MM.1S (cell line): ENCODE data around the gene UBXN11.

Source experiments
- DNase-seq: peaks from one replicate; pipeline ENCODE4 v3.0.0-alpha.2; 2015
- H2AFZ ChIP-seq: fragments of 300-600 bp; sonication (generic); 2 replicates; pipeline ENCODE4 v1.6.0; 2016; ENCODE audit warnings: antibody characterized with exemption, low read length
- H3F3A ChIP-seq: fragments of 300-600 bp; sonication (generic); 2 replicates; pipeline ENCODE4 v1.6.1; 2016; ENCODE audit warnings: mild to moderate bottlenecking, antibody characterized with exemption, low read length, moderate library complexity, mixed read lengths; ENCODE audit not compliant: insufficient read depth
- H3K27ac ChIP-seq: fragments of 300-600 bp; sonication (generic); 2 replicates; pipeline ENCODE4 v1.5.1; 2016; ENCODE audit warnings: mild to moderate bottlenecking, low read length
- H3K27me3 ChIP-seq: fragments of 300-600 bp; sonication (generic); replicated peaks from 2 replicates; pipeline ENCODE4 v1.6.0; 2016; ENCODE audit warnings: low read length; ENCODE audit not compliant: insufficient read depth
- H3K36me3 ChIP-seq: fragments of 300-600 bp; sonication (generic); replicated peaks from 2 replicates; pipeline ENCODE4 v1.6.1; 2016; ENCODE audit warnings: mild to moderate bottlenecking, low read length, mixed read lengths; ENCODE audit not compliant: insufficient read depth
- H3K4me1 ChIP-seq: fragments of 300-600 bp; sonication (generic); 2 replicates; pipeline ENCODE4 v1.6.1; 2016; ENCODE audit warnings: low read length, mixed read lengths
- H3K4me2 ChIP-seq: fragments of 300-600 bp; sonication (generic); 2 replicates; pipeline ENCODE4 v1.6.0; 2016; ENCODE audit warnings: low read depth, low read length
- H3K4me3 ChIP-seq: fragments of 300-600 bp; sonication (generic); 2 replicates; pipeline ENCODE4 v1.5.1; 2016; ENCODE audit warnings: low read length, mixed read lengths
- H3K79me2 ChIP-seq: fragments of 300-600 bp; sonication (generic); 2 replicates; pipeline ENCODE4 v1.6.1; 2016; ENCODE audit warnings: mixed run types, low read length, mixed read lengths
- H3K9ac ChIP-seq: fragments of 300-600 bp; sonication (generic); 2 replicates; pipeline ENCODE4 v1.6.1; 2016; ENCODE audit warnings: low read length, mixed read lengths
- H3K9me2 ChIP-seq: fragments of 300-600 bp; sonication (generic); replicated peaks from 2 replicates; pipeline ENCODE4 v1.6.1; 2016; ENCODE audit warnings: mild to moderate bottlenecking, low read length, mixed read lengths; ENCODE audit not compliant: insufficient read depth
- H3K9me3 ChIP-seq: fragments of 300-600 bp; sonication (generic); replicated peaks from 2 replicates; pipeline ENCODE4 v1.6.1; 2016; ENCODE audit warnings: mild to moderate bottlenecking, low read length, mixed read lengths; ENCODE audit not compliant: insufficient read depth
- H4K20me1 ChIP-seq: fragments of 300-600 bp; sonication (generic); 2 replicates; pipeline ENCODE4 v1.6.1; 2016; ENCODE audit warnings: mild to moderate bottlenecking, low read length, moderate library complexity, mixed read lengths; ENCODE audit not compliant: insufficient read depth
- CTCF ChIP-seq: fragments of 300-600 bp; sonication (generic); IDR thresholded peaks from 2 replicates; pipeline ENCODE4 v1.5.1; 2016; ENCODE audit warnings: antibody characterized with exemption, low read length, mixed read lengths
- EZH2 ChIP-seq: fragments of 300-600 bp; sonication (generic); optimal IDR thresholded peaks from 2 replicates; pipeline ENCODE3; 2017; ENCODE audit warnings: low read depth, mild to moderate bottlenecking, antibody characterized with exemption, low read length, mixed read lengths
- EZH2phosphoT487 ChIP-seq: fragments of 300-600 bp; sonication (generic); IDR thresholded peaks from 2 replicates; pipeline ENCODE4 v1.6.1; 2018; ENCODE audit warnings: antibody characterized with exemption, low read length

The UBXN11 gene

GRCh38 chr1:26252718-26253117 lies 53.7 kb downstream of the UBXN11 start:
- H3K9ac ChIP-seq = no peak overlapping the region
- no peaks in the 10 kb centered on the region for H3K27me3 ChIP-seq
- H3K4me1 ChIP-seq = peaks cover 31% of the 10 kb centered on the region
- no peak for TF ChIP-seq EZH2phosphoT487
- TF ChIP-seq EZH2 = no peak
- no peak for TF ChIP-seq CTCF
- no peaks in the 10 kb centered on the region for H4K20me1 ChIP-seq
- H3K9me2 ChIP-seq = no peaks in the 10 kb centered on the region
- peak overlapping the region; percentile 76 for H3K4me2 ChIP-seq
- peaks cover 22% of the 10 kb centered on the region for H3F3A ChIP-seq
- H3K9me3 ChIP-seq = no peaks in the 10 kb centered on the region
- peak overlapping the region; percentile 70 for H3K27ac ChIP-seq
- no peak overlapping the region for H2AFZ ChIP-seq
- H3K79me2 ChIP-seq = peaks cover 71% of the 10 kb centered on the region
- peak; percentile 75 for DNase-seq
- 0 out of 2 replicates have a peak overlapping the region, but pooled peaks have one; percentile 36 for H3K4me3 ChIP-seq
- peaks cover 20% of the 10 kb centered on the region for H3K36me3 ChIP-seq

DNA sequence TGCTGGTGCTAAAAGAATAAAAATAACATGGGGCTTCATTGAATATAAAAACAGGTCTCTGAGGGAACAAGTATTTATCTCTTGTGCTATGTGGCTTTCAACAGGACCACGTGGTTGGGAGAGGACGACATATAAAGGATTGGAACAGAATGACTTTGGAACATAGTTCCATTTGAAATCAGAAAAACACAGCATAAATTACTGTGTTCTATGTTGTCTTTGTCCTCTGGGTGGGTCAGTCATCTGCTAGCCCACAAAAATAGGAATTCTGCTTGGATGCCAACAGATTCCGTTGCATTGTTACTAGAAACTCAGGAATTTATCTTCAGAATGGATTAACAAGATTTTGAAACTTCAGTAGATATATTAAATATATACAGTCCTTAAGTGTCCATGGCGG lies 66.5 kb downstream of the UBXN11 start:
- Histone ChIP-seq H3K4me2 (no peak overlapping the region), H2AFZ (no peak overlapping the region), H3K9me3 (no peaks in the 10 kb centered on the region), H3K27me3 (no peaks in the 10 kb centered on the region), H3K4me3 (no peak overlapping the region), H3K79me2 (peaks cover 100% of the 10 kb centered on the region), H3K9me2 (no peaks in the 10 kb centered on the region), H3F3A (no peaks in the 10 kb centered on the region), H3K9ac (no peak overlapping the region), H3K27ac (no peak overlapping the region), H3K4me1 (peaks cover 21% of the 10 kb centered on the region; the same call in 1 of the 2 replicates), H4K20me1 (no peaks in the 10 kb centered on the region), H3K36me3 (no peaks in the 10 kb centered on the region; the same call in 1 of the 2 replicates)
- TF ChIP-seq CTCF (no peak), EZH2phosphoT487 (no peak), EZH2 (no peak)
- no peak for DNase-seq

- H3K36me3 ChIP-seq = no peaks in the 10 kb centered on the region; the same call in 1 of the 2 replicates
- peaks cover 81% of the 10 kb centered on the region for H3K79me2 ChIP-seq
- H3K9ac ChIP-seq = no peak overlapping the region
- no peak overlapping the region for H2AFZ ChIP-seq
- TF ChIP-seq EZH2phosphoT487 (no peak), CTCF (no peak), EZH2 (no peak)
- peak overlapping the region; percentile 90 for H3K4me2 ChIP-seq
- H3K27me3 ChIP-seq = no peaks in the 10 kb centered on the region
- H3K9me3 ChIP-seq = no peaks in the 10 kb centered on the region
- H3K9me2 ChIP-seq = no peaks in the 10 kb centered on the region
- no peaks in the 10 kb centered on the region for H4K20me1 ChIP-seq
- H3F3A ChIP-seq = no peaks in the 10 kb centered on the region
- DNase-seq = peak; percentile 60
- H3K4me1 ChIP-seq = peaks cover 21% of the 10 kb centered on the region; the same call in 1 of the 2 replicates
- H3K27ac ChIP-seq = peak overlapping the region; percentile 26; the same call in 1 of the 2 replicates
- H3K4me3 ChIP-seq = peak overlapping the region; percentile 30
These were observed 69.0 kb downstream of the UBXN11 start for GRCh38 chr1:26237230-26237966.
